HG03135 (cell line): ENCODE data around the gene IRGQ.

Source experiments
- ATAC-seq: cut with Tn5 transposase; IDR thresholded peaks from one replicate; pipeline ENCODE4 v1.9.1; 2021; ENCODE audit warnings: mild to moderate bottlenecking, moderate library complexity; ENCODE audit not compliant: unreplicated experiment

Gene IRGQ

GRCh38 chr19:43546581-43546980 is 49.4 kb downstream of the IRGQ start:
- no peak for ATAC-seq

- no peak for ATAC-seq
Observed at GRCh38 chr19:43545981-43546380, 50.0 kb downstream of the IRGQ start.

DNA sequence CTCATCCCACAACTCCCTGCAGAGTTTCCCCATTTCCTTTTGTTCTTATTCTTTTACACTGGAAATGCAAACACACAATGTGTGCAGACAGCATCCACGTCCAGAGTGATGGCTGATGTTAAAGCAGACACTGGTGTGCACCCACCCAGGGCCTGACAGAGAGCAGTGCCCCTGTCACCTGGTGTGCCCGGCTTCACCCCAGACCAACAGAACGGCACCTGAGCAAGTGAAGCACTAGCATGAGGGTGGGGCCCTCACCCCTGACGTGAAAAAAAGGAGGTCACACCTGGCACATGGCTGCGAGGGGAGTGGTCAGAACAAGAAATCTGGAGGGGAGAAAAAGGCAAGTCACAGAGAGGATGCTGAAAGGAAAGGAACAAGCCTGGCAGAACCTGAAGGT is 50.7 kb downstream of the IRGQ start:
- ATAC-seq = no peak

DNA sequence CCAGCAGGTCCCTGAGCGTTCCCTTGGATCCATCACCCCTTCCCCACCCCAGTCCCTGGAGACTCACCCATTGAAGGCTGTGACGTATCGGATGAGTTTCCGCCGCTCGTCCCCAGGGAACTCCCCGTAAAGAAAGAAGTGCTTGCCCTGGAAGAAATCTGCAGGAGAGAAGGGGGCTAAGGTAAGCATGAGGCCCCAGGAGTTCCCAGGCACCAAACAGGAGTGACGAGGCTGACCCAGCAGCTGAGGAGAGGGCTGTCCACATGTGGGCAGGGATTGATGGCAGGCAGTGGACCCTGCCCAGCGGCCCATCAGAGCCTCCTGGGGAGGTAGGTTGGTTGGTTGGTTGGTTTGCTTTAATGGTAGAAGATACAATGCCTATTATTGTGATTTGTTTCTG is 51.9 kb downstream of the IRGQ start:
- ATAC-seq = no peak

DNA sequence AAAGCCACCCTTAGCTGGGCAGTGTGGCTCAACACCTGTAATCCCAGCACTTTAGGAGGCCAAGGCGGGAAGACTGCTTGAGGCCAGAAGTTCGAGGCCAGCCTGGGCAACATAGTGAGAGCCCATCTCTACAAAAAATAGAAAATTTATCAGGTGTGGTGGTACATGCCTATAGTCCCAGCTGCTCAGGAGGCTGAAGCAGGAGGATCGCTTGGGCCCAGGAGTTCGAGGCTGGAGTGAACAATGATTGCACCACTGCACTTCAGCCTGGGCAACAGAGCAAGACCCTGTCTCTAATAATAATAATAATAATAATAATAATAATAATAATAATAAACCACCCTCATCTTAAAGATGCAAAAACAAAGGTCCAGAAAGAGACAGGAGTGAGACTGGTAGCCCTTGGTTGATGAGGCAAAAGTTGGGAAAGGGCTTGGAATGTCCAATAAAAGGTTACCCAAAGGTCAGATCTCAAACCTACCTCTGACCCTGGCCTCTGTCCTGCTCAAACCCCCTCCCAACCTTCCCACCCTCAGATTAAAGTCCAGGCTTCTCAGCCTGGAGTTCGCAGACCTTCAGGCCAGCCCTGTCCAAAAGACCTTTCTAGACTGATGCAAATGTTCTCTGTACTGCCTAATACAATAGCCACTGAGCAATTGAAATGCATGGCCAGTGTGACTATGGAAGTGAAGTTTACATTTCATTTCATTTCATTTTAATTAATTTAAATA is 53.8 kb downstream of the IRGQ start:
- no peak for ATAC-seq

DNA sequence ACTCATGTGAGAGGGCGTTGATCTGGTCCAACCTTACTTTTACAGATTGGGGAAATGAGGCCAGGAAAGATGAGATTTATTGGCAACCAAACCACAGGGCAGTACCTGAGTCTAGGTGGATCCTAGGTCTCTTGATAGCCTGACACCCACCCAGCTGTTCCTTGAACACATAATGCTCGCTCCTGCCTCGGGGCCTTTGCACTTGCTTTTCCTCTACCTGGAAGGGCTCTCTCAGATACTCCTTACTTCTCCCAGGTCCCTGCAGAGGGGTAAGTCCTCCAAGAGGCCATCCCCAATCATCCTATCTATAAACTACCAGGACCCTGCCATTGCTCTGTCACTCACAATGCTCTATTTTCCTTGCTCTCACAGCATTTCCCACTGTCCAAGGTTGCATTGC is 55.6 kb downstream of the IRGQ start:
- no peak for ATAC-seq

DNA sequence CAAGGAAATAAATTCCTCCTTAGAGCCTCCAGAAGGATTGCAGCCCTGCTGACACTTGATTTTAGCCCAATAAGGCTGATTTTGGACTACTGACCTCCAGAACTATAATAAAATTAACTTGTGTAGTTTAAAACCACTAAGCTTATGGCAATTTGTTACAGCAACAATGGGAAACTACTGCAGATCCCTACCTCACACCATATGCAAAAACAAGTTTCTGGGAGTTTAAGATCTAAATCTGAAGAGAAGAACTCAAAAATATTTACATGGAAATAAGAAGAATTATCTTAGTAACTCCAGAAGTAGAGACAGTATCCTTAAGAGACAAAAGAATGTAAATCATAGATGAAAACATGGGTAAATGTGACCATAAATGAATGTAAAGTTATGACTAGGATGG is 57.0 kb downstream of the IRGQ start:
- no peak for ATAC-seq

DNA sequence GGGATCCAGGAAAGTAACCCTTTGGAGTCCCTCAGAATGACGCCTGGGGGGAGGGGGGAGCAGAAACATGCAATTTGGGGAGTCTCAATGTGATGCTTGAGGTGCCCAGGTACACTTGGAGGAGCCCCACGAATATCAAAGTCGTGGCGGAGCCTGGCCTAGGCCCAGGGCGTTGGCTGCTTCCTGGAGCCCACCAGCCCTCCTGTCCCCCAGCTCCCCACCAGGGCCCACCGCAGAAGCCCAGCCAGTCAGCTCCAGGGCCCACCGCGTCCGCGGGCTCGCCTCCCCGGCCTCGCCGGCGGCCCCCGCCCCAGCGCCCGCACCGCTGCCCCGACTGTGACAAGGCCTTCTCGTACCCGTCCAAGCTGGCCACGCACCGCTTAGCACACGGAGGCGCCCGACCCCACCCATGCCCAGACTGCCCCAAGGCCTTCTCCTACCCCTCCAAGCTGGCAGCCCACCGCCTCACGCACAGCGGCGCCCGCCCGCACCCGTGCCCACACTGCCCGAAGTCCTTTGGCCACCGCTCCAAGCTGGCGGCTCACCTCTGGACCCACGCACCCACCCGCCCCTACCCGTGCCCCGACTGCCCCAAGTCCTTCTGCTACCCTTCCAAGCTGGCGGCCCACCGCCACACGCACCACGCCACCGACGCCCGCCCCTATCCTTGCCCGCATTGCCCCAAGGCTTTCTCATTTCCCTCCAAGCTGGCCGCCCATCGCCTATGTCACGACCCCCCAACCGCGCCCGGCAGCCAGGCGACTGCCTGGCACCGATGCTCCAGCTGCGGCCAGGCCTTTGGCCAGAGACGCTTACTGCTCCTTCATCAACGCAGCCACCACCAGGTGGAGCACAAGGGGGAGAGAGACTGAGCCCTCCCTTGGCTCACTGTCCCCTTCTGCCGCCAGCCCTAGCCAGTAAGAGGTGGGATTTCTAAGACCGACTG is 60.8 kb downstream of the IRGQ start:
- ATAC-seq = no peak
